GM12892 (cell line): ENCODE measurements around the gene ST6GALNAC6.

Source experiments
- POLR2AphosphoS5 ChIP-seq: IDR thresholded peaks from 2 replicates; pipeline ENCODE4 v1.6.1; 2011; ENCODE audit warnings: low read depth, low read length, control low read depth
- TAF1 ChIP-seq: IDR thresholded peaks from 2 replicates; pipeline ENCODE4 v1.6.1; 2011; ENCODE audit warnings: low read depth, mild to moderate bottlenecking, control low read depth, low read length, borderline replicate concordance

GRCh38 chr9:127844821-127845359, 54.5 kb downstream of the ST6GALNAC6 start:
- TF ChIP-seq TAF1 (no peak), POLR2AphosphoS5 (no peak)
